ENCODE data around the gene C6orf120. TPM values are rescaled to one million over a fixed set of nuclear protein-coding genes. Genes with fewer than 3 reads are reported as not detected.

The C6orf120 gene
- total RNA-seq, 2 experiments from 2014 or later: 17.4 to 18.3 TPM

Other genes with a start within 250 kb of the C6orf120 start
- 10 to 100 TPM; 22.9 to 25.3 TPM for gene WDR27, start 97 bp upstream of the C6orf120 start, total RNA-seq
- gene PHF10, start 22.4 kb downstream of the C6orf120 start, total RNA-seq: 10 to 100 TPM; 49.0 to 50.5 TPM
- gene DYNLT2, start 49.4 kb downstream of the C6orf120 start, total RNA-seq: 1 to 10 TPM; 2.1 to 2.6 TPM
- gene ERMARD, start 49.5 kb downstream of the C6orf120 start, total RNA-seq: 10 to 100 TPM; 28.7 to 33.0 TPM